Forelimb muscle (tissue), 1 donor: ENCODE measurements around the gene MAP4K5. TPM values are rescaled to one million over a fixed set of nuclear protein-coding genes. Genes with fewer than 3 reads are reported as not detected.

Experiments used
- DNase-seq: peaks from one replicate; pipeline ENCODE4 v3.0.0-alpha.2; 2013; ENCODE audit warnings: low read depth
- polyA plus RNA-seq: library from polyadenylated mRNA; unstranded; fragments of 120-200 nt; gene quantifications from one replicate; pipeline ENCODE4 v1.2.1, GENCODE V29; 2013; ENCODE audit not compliant: insufficient read length

MAP4K5 gene
- polyA plus RNA-seq, 1 donor = 29.5 TPM

GRCh38 chr14:50476134-50476533 lies 56.2 kb downstream of the MAP4K5 start:
- no peak for DNase-seq

GRCh38 chr14:50475460-50475859 lies 56.9 kb downstream of the MAP4K5 start:
- DNase-seq = no peak

- no peak for DNase-seq
These were observed 60.4 kb downstream of the MAP4K5 start for GRCh38 chr14:50471838-50472465.

GRCh38 chr14:50469982-50470381 lies 62.4 kb downstream of the MAP4K5 start:
- DNase-seq = no peak

GRCh38 chr14:50462111-50462510 lies 70.3 kb downstream of the MAP4K5 start:
- no peak for DNase-seq

GRCh38 chr14:50453869-50454268 lies 78.5 kb downstream of the MAP4K5 start:
- no peak for DNase-seq

GRCh38 chr14:50452979-50453705 lies 79.2 kb downstream of the MAP4K5 start:
- DNase-seq = no peak

GRCh38 chr14:50452296-50452695 lies 80.1 kb downstream of the MAP4K5 start:
- no peak for DNase-seq

- DNase-seq = no peak
These were observed 80.5 kb downstream of the MAP4K5 start for GRCh38 chr14:50451854-50452253.

GRCh38 chr14:50447461-50447860 lies 84.9 kb downstream of the MAP4K5 start:
- no peak for DNase-seq

- DNase-seq = no peak
These were observed 97.8 kb downstream of the MAP4K5 start for GRCh38 chr14:50434528-50434927.

GRCh38 chr14:50432131-50432530 lies 100.2 kb downstream of the MAP4K5 start:
- no peak for DNase-seq

GRCh38 chr14:50425816-50426215 lies 106.6 kb downstream of the MAP4K5 start:
- no peak for DNase-seq

- DNase-seq = no peak
These were observed 107.3 kb downstream of the MAP4K5 start for GRCh38 chr14:50425105-50425504.

- DNase-seq = no peak
These were observed 108.8 kb downstream of the MAP4K5 start for GRCh38 chr14:50423529-50423928.

- DNase-seq = no peak
These were observed 110.9 kb downstream of the MAP4K5 start for GRCh38 chr14:50421499-50421898.

GRCh38 chr14:50417853-50418252 lies 114.5 kb downstream of the MAP4K5 start:
- no peak for DNase-seq

GRCh38 chr14:50410921-50411320 lies 121.4 kb downstream of the MAP4K5 start:
- no peak for DNase-seq

GRCh38 chr14:50410071-50410470 lies 122.3 kb downstream of the MAP4K5 start:
- DNase-seq = no peak

- no peak for DNase-seq
These were observed 125.1 kb downstream of the MAP4K5 start for GRCh38 chr14:50407111-50407812.

GRCh38 chr14:50403419-50403818 lies 128.9 kb downstream of the MAP4K5 start:
- no peak for DNase-seq

GRCh38 chr14:50402965-50403364 lies 129.4 kb downstream of the MAP4K5 start:
- DNase-seq = no peak

- DNase-seq = no peak
These were observed 131.9 kb downstream of the MAP4K5 start for GRCh38 chr14:50400461-50400860.
